ENCODE results near the gene CFAP97D1.

- TF ChIP-seq CTCF (IDR thresholded peaks at IDR 0.05; ENCODE audit: insufficient read depth, low read length) (no peak), POLR2AphosphoS5 (IDR thresholded peaks at IDR 0.05; ENCODE audit: low read depth) (no peak)
Observed at GRCh38 chr17:43734376-43734775, 45.9 kb upstream of the CFAP97D1 start.

All from HL-60 (cell line).